ENCODE results near the gene HSPB7. TPM values are rescaled to one million over a fixed set of nuclear protein-coding genes. Genes with fewer than 3 reads are reported as not detected.
A peak's percentile ranks its signal among the peaks of the same experiment; 100 is the strongest.
"Not testable (repeated sequence)": the region's sequence is repeated elsewhere in the genome, so short reads cannot be mapped to it uniquely, and the experiment has no call there.

The HSPB7 gene
- total and polyA plus RNA-seq, 2 experiments from 2014 or later = 0.13 TPM; not detected in 1

DNA sequence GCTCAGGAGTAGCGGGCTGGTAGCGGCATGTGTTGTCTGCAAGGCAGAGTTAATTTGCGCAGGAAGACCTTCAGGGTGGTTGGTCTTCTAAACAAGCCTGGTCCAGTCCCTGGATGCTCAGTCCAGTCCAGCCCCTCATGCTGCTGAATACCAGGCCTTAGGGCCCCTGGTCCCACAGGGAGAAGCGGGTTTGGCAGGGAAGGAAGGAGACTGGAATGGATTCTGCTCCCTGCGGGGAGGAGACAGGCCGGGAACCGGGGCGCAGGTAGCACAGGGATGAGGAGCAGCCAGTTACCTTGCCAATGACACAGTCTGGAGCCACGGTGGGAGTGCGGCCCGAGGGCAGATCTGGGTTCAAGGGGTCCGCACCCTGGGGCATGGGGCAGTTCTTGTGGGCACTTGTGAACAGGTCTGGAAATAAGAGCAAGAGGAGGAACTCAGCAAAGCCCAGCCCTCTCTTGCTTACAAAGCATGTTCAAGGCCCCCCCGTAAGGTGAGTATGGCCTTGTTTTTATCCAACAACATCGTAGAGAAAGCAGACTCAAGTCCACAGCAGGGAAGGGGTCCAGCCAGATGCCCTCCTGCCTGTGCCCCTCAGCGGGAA is 45.5 kb upstream of the HSPB7 start:
- no peak overlapping the region for H3K27ac ChIP-seq (ENCODE audit: low read depth)
- H3K4me1 ChIP-seq (ENCODE audit: insufficient read depth) = no peaks in the 10 kb centered on the region; the same call in 1 of the 2 replicates
- peaks cover 36% of the 10 kb centered on the region for H3K4me1 Mint-ChIP-seq
- no peaks in the 10 kb centered on the region for H3K9me3 Mint-ChIP-seq
- H3K27me3 ChIP-seq (ENCODE audit: insufficient read depth) = no peaks in the 10 kb centered on the region
- H2AFZ ChIP-seq = no peak overlapping the region
- no peaks in the 10 kb centered on the region for H3K36me3 ChIP-seq (ENCODE audit: insufficient read depth)
- DNase-seq (ENCODE audit: low spot score) = no peak
- no peaks in the 10 kb centered on the region for H3K36me3 Mint-ChIP-seq (ENCODE audit: low read depth)
- no peak overlapping the region for H3K4me3 Mint-ChIP-seq
- no peak overlapping the region for H3K4me3 ChIP-seq
- TF ChIP-seq ZNF114 (CRISPR knock-in tag; IDR thresholded peaks at IDR 0.05) (no peak), CREB1 (CRISPR knock-in tag; IDR thresholded peaks at IDR 0.05; ENCODE audit: low read depth) (no peak), JUNB (IDR thresholded peaks at IDR 0.05; ENCODE audit: unreplicated experiment) (no peak), POLR2AphosphoS5 (IDR thresholded peaks at IDR 0.05; ENCODE audit: low read depth) (no peak), EZH2 (IDR thresholded peaks at IDR 0.05; ENCODE audit: low read depth, unreplicated experiment) (no peak)
- TF ChIP-seq, protein P1, sequence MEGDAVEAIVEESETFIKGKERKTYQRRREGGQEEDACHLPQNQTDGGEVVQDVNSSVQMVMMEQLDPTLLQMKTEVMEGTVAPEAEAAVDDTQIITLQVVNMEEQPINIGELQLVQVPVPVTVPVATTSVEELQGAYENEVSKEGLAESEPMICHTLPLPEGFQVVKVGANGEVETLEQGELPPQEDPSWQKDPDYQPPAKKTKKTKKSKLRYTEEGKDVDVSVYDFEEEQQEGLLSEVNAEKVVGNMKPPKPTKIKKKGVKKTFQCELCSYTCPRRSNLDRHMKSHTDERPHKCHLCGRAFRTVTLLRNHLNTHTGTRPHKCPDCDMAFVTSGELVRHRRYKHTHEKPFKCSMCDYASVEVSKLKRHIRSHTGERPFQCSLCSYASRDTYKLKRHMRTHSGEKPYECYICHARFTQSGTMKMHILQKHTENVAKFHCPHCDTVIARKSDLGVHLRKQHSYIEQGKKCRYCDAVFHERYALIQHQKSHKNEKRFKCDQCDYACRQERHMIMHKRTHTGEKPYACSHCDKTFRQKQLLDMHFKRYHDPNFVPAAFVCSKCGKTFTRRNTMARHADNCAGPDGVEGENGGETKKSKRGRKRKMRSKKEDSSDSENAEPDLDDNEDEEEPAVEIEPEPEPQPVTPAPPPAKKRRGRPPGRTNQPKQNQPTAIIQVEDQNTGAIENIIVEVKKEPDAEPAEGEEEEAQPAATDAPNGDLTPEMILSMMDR (conservative IDR thresholded peaks at IDR 0.05; ENCODE audit: low read depth in 2 of 2) = no peak
- TF ChIP-seq, protein P2, sequence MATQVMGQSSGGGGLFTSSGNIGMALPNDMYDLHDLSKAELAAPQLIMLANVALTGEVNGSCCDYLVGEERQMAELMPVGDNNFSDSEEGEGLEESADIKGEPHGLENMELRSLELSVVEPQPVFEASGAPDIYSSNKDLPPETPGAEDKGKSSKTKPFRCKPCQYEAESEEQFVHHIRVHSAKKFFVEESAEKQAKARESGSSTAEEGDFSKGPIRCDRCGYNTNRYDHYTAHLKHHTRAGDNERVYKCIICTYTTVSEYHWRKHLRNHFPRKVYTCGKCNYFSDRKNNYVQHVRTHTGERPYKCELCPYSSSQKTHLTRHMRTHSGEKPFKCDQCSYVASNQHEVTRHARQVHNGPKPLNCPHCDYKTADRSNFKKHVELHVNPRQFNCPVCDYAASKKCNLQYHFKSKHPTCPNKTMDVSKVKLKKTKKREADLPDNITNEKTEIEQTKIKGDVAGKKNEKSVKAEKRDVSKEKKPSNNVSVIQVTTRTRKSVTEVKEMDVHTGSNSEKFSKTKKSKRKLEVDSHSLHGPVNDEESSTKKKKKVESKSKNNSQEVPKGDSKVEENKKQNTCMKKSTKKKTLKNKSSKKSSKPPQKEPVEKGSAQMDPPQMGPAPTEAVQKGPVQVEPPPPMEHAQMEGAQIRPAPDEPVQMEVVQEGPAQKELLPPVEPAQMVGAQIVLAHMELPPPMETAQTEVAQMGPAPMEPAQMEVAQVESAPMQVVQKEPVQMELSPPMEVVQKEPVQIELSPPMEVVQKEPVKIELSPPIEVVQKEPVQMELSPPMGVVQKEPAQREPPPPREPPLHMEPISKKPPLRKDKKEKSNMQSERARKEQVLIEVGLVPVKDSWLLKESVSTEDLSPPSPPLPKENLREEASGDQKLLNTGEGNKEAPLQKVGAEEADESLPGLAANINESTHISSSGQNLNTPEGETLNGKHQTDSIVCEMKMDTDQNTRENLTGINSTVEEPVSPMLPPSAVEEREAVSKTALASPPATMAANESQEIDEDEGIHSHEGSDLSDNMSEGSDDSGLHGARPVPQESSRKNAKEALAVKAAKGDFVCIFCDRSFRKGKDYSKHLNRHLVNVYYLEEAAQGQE (IDR thresholded peaks at IDR 0.05; ENCODE audit: unreplicated experiment) = no peak
- TF ChIP-seq, protein P3, sequence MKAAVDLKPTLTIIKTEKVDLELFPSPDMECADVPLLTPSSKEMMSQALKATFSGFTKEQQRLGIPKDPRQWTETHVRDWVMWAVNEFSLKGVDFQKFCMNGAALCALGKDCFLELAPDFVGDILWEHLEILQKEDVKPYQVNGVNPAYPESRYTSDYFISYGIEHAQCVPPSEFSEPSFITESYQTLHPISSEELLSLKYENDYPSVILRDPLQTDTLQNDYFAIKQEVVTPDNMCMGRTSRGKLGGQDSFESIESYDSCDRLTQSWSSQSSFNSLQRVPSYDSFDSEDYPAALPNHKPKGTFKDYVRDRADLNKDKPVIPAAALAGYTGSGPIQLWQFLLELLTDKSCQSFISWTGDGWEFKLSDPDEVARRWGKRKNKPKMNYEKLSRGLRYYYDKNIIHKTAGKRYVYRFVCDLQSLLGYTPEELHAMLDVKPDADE (IDR thresholded peaks at IDR 0.05) = no peak
- H4K20me1 ChIP-seq (replicated peaks; ENCODE audit: insufficient read depth) = no peaks in the 10 kb centered on the region
- H3K4me2 ChIP-seq = 0 out of 2 replicates have a peak overlapping the region, but pooled peaks have one; percentile 35
- no peak for ATAC-seq
- H3K27me3 Mint-ChIP-seq (ENCODE audit: insufficient read depth, low read depth, poor library complexity) = peaks cover 9% of the 10 kb centered on the region
- H3F3A ChIP-seq (replicated peaks; ENCODE audit: low read depth) = no peaks in the 10 kb centered on the region
- no peak overlapping the region for H3K27ac Mint-ChIP-seq
- H3K79me2 ChIP-seq (replicated peaks; ENCODE audit: insufficient read depth) = no peaks in the 10 kb centered on the region
- H3K9me2 ChIP-seq (ENCODE audit: insufficient read depth) = no peaks in the 10 kb centered on the region

DNA sequence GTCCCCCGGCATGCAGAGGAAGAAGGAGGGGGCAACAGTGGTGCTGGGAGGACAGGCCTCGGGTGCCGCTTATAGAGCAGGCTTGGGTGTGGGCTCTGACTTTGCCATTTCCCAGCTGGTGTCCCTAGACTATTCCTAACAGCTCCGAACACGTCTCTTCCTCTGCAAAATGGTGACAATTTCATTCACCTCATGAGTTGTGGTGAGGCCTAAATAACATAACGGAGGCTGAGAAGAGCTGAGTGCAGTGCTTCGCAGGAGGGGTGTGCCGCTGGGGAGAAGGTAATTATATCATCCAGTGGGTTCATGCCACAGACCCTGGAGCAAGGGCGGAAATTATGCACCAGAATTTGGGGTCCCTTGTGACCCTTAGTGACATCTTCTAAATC is 44.8 kb upstream of the HSPB7 start:
- not testable (repeated sequence) for H2AFZ ChIP-seq

DNA sequence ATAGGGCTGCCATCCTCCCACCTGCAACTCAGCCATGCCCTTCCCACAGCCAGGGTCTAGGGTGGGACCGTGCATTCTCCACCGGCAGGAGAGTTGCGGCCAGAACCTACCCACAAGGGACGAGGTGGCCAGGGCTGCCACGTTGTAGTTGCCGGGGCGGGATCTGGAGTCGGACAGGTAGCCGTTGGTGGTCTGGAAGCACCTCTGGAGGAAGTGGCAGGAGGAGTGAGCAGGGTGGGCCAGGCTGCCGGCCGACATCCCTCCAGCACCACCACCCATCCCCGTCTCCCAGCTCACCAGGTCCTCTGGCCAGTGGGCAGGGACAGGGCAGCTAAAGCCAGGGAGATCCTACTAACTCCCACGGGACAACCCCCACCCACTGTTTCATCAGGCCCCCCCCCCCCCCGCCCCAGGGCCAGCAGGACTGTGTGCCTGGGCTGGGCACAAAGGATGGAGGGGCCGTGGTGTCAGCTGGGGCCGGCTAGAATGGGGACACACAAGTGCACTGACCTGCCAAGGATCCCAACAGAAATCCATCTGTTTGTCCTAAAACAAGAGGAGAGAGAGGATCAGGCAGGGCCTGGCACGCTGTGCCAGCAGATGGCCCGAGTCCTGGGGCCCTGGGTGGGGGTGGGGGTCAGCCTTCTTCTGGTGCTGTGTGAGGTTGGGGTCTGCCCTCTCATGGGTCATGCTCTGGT is 44.3 kb upstream of the HSPB7 start:
- not testable (repeated sequence) for H3K27ac ChIP-seq (ENCODE audit: low read depth); H3K36me3 Mint-ChIP-seq (ENCODE audit: low read depth); H3K4me2 ChIP-seq; H3K27me3 Mint-ChIP-seq (ENCODE audit: insufficient read depth, low read depth, poor library complexity); DNase-seq (ENCODE audit: low spot score); H3K36me3 ChIP-seq (ENCODE audit: insufficient read depth); H4K20me1 ChIP-seq (replicated peaks; ENCODE audit: insufficient read depth); H3K9me3 Mint-ChIP-seq; H3K9me2 ChIP-seq (ENCODE audit: insufficient read depth); H3K27ac Mint-ChIP-seq; H3K79me2 ChIP-seq (replicated peaks; ENCODE audit: insufficient read depth); H3K4me1 ChIP-seq (ENCODE audit: insufficient read depth); H3F3A ChIP-seq (replicated peaks; ENCODE audit: low read depth); H3K4me3 Mint-ChIP-seq; ATAC-seq; H2AFZ ChIP-seq; H3K4me3 ChIP-seq; H3K27me3 ChIP-seq (ENCODE audit: insufficient read depth)
- H3K4me1 Mint-ChIP-seq = peaks cover 29% of the 10 kb centered on the region

More for the DNA sequence above, 44.8 kb upstream of the HSPB7 start:
- not testable (repeated sequence) for H3K9me3 Mint-ChIP-seq; H3K9me2 ChIP-seq (ENCODE audit: insufficient read depth); H3K36me3 Mint-ChIP-seq (ENCODE audit: low read depth); H3K4me3 Mint-ChIP-seq; H3K27me3 Mint-ChIP-seq (ENCODE audit: insufficient read depth, low read depth, poor library complexity); H3K27ac Mint-ChIP-seq; H3F3A ChIP-seq (replicated peaks; ENCODE audit: low read depth); H3K4me1 ChIP-seq (ENCODE audit: insufficient read depth); ATAC-seq; H4K20me1 ChIP-seq (replicated peaks; ENCODE audit: insufficient read depth); H3K4me3 ChIP-seq; DNase-seq (ENCODE audit: low spot score); H3K4me2 ChIP-seq; H3K27ac ChIP-seq (ENCODE audit: low read depth); H3K79me2 ChIP-seq (replicated peaks; ENCODE audit: insufficient read depth); H3K27me3 ChIP-seq (ENCODE audit: insufficient read depth); H3K36me3 ChIP-seq (ENCODE audit: insufficient read depth)
- H3K4me1 Mint-ChIP-seq = peaks cover 34% of the 10 kb centered on the region
